Hepatocyte (in vitro differentiated cells): ENCODE results near the gene HECW1. TPM values are rescaled to one million over a fixed set of nuclear protein-coding genes. Genes with fewer than 3 reads are reported as not detected.
A peak's percentile ranks its signal among the peaks of the same experiment; 100 is the strongest.

Source experiments
- DNase-seq: peaks from one replicate; pipeline ENCODE4 v3.0.0-alpha.2; 2016; ENCODE audit warnings: low spot score
- H2AFZ ChIP-seq: fragments of 200-600 bp; sonication (generic); 2 replicates; pipeline ENCODE4 v1.6.0; 2016; ENCODE audit warnings: antibody characterized with exemption, mild to moderate bottlenecking
- H3K27ac ChIP-seq: fragments of 200-600 bp; sonication (generic); 2 replicates; pipeline ENCODE4 v1.5.1; 2016; ENCODE audit warnings: mild to moderate bottlenecking
- H3K27me3 ChIP-seq: fragments of 200-600 bp; sonication (generic); 2 replicates; pipeline ENCODE4 v1.6.1; 2016
- H3K36me3 ChIP-seq: fragments of 200-600 bp; sonication (generic); replicated peaks from 2 replicates; pipeline ENCODE4 v1.5.1; 2016; ENCODE audit warnings: low read depth; ENCODE audit not compliant: insufficient read depth
- H3K4me1 ChIP-seq: fragments of 200-600 bp; sonication (generic); 2 replicates; pipeline ENCODE4 v1.5.1; 2016; ENCODE audit warnings: mild to moderate bottlenecking, moderate library complexity; ENCODE audit not compliant: insufficient read depth
- H3K4me2 ChIP-seq: fragments of 200-600 bp; sonication (generic); 2 replicates; pipeline ENCODE4 v1.6.0; 2016
- H3K4me3 ChIP-seq: fragments of 200-600 bp; sonication (generic); 2 replicates; pipeline ENCODE4 v1.5.1; 2016; ENCODE audit warnings: mild to moderate bottlenecking
- H3K79me2 ChIP-seq: fragments of 200-600 bp; sonication (generic); 2 replicates; pipeline ENCODE4 v1.6.0; 2017; ENCODE audit warnings: mild to moderate bottlenecking
- H3K9me2 ChIP-seq: fragments of 200-600 bp; sonication (generic); replicated peaks from 2 replicates; pipeline ENCODE4 v1.6.0; 2017; ENCODE audit warnings: mild to moderate bottlenecking; ENCODE audit not compliant: insufficient read depth
- H3K9me3 ChIP-seq: fragments of 200-600 bp; sonication (generic); 2 replicates; pipeline ENCODE4 v1.5.1; 2016; ENCODE audit warnings: low read depth, mild to moderate bottlenecking
- H4K20me1 ChIP-seq: fragments of 200-600 bp; sonication (generic); 2 replicates; pipeline ENCODE4 v1.6.0; 2016; ENCODE audit warnings: mild to moderate bottlenecking; ENCODE audit not compliant: insufficient read depth, poor library complexity, severe bottlenecking
- CTCF ChIP-seq: fragments of 200-600 bp; sonication (generic); IDR thresholded peaks from 2 replicates; pipeline ENCODE4 v1.5.1; 2016; ENCODE audit warnings: antibody characterized with exemption, mild to moderate bottlenecking; ENCODE audit not compliant: poor library complexity
- EZH2 ChIP-seq: fragments of 200-600 bp; sonication (generic); IDR thresholded peaks from 2 replicates; pipeline ENCODE4 v1.6.1; 2016; ENCODE audit warnings: antibody characterized with exemption, mild to moderate bottlenecking, borderline replicate concordance
- EZH2phosphoT487 ChIP-seq: fragments of 200-600 bp; sonication (generic); IDR thresholded peaks from one replicate; pipeline ENCODE4 v1.6.1; 2018; ENCODE audit warnings: antibody characterized with exemption, mild to moderate bottlenecking, low read depth, moderate library complexity; ENCODE audit not compliant: unreplicated experiment, severe bottlenecking
- WGBS: methylation state at CpG from one replicate; pipeline ENCODE4 v1.1.6; 2016; ENCODE audit warnings: low lambda C conversion rate; ENCODE audit errors: missing lambda C conversion rate; 5-methylcytosine and 5-hydroxymethylcytosine counted together
- polyA plus RNA-seq: library from polyadenylated mRNA; unstranded; fragments of >200 nt; fragmentation: Nextera tagmentation; extraction: Ambion mirVana; gene quantifications from 2 replicates; pipeline ENCODE4 v1.2.1, GENCODE V29; 2016
- total RNA-seq: library from RNA; depleted of rRNA; stranded (reverse); fragments of >200 nt; gene quantifications from 2 replicates; pipeline ENCODE4 v1.2.3, GENCODE V29; 2014

Gene HECW1
- total and polyA plus RNA-seq, 2 experiments from 2014 or later, result 1.5 to 7.6 TPM

- WGBS, result 70% methylated on average over 2 of the region's 2 CpGs
- no peak for TF ChIP-seq EZH2
- no peak for TF ChIP-seq CTCF
- no peak for TF ChIP-seq EZH2phosphoT487
- no peaks in the 10 kb centered on the region for H3K9me3 ChIP-seq
- peaks cover 23% of the 10 kb centered on the region for H4K20me1 ChIP-seq
- DNase-seq, result peak; percentile 30
- H3K27ac ChIP-seq, result no peak overlapping the region
- peak overlapping the region; percentile 87 for H3K4me2 ChIP-seq
- no peaks in the 10 kb centered on the region for H3K27me3 ChIP-seq
- peaks cover 65% of the 10 kb centered on the region for H3K79me2 ChIP-seq
- H3K36me3 ChIP-seq, result no peaks in the 10 kb centered on the region
- H3K4me1 ChIP-seq, result peaks cover 18% of the 10 kb centered on the region
- no peaks in the 10 kb centered on the region for H3K9me2 ChIP-seq
- no peak overlapping the region for H2AFZ ChIP-seq
- no peak overlapping the region for H3K4me3 ChIP-seq
These were observed 473.1 kb downstream of the HECW1 start for GRCh38 chr7:43585562-43585961.

DNA sequence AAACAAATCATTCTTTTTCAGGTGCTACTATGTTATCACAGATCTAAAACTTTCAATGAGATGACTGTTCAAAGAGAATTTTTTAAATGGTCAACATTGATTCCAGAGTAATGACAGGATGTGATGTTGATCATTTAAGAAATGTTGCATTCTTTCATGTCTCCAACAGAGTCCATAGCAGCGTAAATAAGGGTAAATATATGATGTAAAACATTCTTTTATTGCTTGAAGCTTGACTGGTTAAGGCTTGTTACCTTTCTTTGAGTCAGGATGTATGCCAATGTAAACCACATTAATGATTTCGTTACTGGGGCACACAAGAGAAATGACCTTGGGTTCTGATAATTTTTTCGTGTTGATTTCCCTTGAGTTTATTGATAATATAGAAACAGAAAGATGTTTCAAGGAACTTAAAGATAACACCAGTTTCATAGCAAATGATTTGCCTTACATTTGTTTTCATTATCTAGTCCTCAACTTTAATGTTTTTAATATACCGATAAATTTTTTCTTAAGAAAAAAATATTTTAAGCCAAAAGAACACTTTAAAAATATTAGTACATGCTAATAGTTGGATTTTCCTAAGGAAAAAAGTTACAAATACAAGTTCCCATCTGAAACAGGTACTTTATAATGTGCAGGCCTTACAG lies 473.9 kb downstream of the HECW1 start:
- H3K4me2 ChIP-seq, result peak overlapping the region; percentile 87
- no peak overlapping the region for H3K27ac ChIP-seq
- TF ChIP-seq CTCF, result no peak
- TF ChIP-seq EZH2phosphoT487, result no peak
- TF ChIP-seq EZH2, result no peak
- no peaks in the 10 kb centered on the region for H3K9me3 ChIP-seq
- no peak overlapping the region for H2AFZ ChIP-seq
- H3K79me2 ChIP-seq, result peaks cover 73% of the 10 kb centered on the region
- H3K36me3 ChIP-seq, result no peaks in the 10 kb centered on the region
- no peaks in the 10 kb centered on the region for H3K27me3 ChIP-seq
- H3K4me1 ChIP-seq, result peaks cover 18% of the 10 kb centered on the region
- no peak for DNase-seq
- H4K20me1 ChIP-seq, result peaks cover 23% of the 10 kb centered on the region
- no peak overlapping the region for H3K4me3 ChIP-seq
- H3K9me2 ChIP-seq, result no peaks in the 10 kb centered on the region
- WGBS, result 77% methylated on average over 4 of the region's 4 CpGs

- Histone ChIP-seq H3K79me2 (peaks cover 92% of the 10 kb centered on the region), H2AFZ (no peak overlapping the region), H3K4me1 (peaks cover 18% of the 10 kb centered on the region), H3K4me2 (no peak overlapping the region), H4K20me1 (peaks cover 23% of the 10 kb centered on the region), H3K36me3 (no peaks in the 10 kb centered on the region), H3K27ac (no peak overlapping the region), H3K4me3 (no peak overlapping the region), H3K9me3 (no peaks in the 10 kb centered on the region), H3K9me2 (no peaks in the 10 kb centered on the region), H3K27me3 (no peaks in the 10 kb centered on the region)
- TF ChIP-seq EZH2 (no peak), EZH2phosphoT487 (no peak), CTCF (no peak)
- WGBS, result 87% methylated on average over 5 of the region's 5 CpGs
- DNase-seq, result no peak
These were observed 476.2 kb downstream of the HECW1 start for GRCh38 chr7:43588477-43589132.
